ENCODE measurements around the gene GBE1.

DNA sequence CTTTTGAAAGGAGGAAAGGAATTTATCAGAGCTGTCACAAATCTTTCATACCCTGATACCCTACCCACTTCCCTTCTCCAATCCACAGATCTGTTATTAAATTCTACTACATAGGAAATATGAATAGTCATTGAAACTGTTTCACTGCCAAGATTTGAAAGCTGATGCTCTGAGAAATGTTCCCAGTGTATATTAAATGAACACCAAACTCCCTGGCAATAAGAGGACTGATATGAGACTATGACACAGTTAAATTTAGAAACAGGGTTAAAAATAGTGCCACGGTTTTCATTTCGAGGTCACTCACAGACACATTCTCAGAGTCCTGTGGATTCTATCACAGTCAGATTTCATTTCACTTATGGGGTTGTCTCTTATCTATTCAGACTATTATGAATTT lies 27.2 kb upstream of the GBE1 start:
- no peak for TF ChIP-seq POLR2AphosphoS5 (IDR thresholded peaks at IDR 0.05; ENCODE audit: low read depth, low read length)
- no peak for TF ChIP-seq POLR2A (IDR thresholded peaks at IDR 0.05; ENCODE audit: low read depth, low read length)
- TF ChIP-seq TAF1 (IDR thresholded peaks at IDR 0.05; ENCODE audit: low read depth, low read length), result no peak

All from GM12891 (cell line).